ENCODE data around the gene FTH1. TPM values are rescaled to one million over a fixed set of nuclear protein-coding genes. Genes with fewer than 3 reads are reported as not detected.
A peak's percentile ranks its signal among the peaks of the same experiment; 100 is the strongest.

Gene FTH1
- total and polyA plus RNA-seq, 2 of the 8 experiments (the other 6 are each of a cell fraction or from before 2014, with no cell fraction given): 1,153 to 1,461 TPM

- H2BK12ac ChIP-seq (ENCODE audit: low read depth, low read length): peak overlapping the region; percentile 39; the same call in 1 of the 2 replicates
- POLR2A ChIA-PET (ENCODE audit: partially characterized antibody): no interaction called here
- H3K36me3 ChIP-seq (ENCODE audit: control insufficient read depth in 2 of 4, insufficient read depth in 4 of 4, low read length in 3 of 4): no peaks in the 10 kb centered on the region
- H3K79me1 ChIP-seq (ENCODE audit: low read depth, low read length): no peaks in the 10 kb centered on the region
- no peak overlapping the region for H3K4me3 ChIP-seq (ENCODE audit: extremely low read depth in 1 of 4, insufficient read depth in 2 of 4, low read depth in 3 of 4, low read length in 4 of 4)
- no peak overlapping the region for H3K4ac ChIP-seq (replicated peaks; ENCODE audit: insufficient read length, low read depth, low read length)
- 92% methylated on average over 3 of the region's 3 CpGs; no CpG with 5 or more reads in 1 of the 2 experiments for WGBS, 2 experiments (ENCODE audit: extremely low coverage in 1 of 2, insufficient coverage in 1 of 2, insufficient read length in 1 of 2, insufficient replicate concordance in 2 of 2, low coverage in 1 of 2, low lambda C conversion rate in 2 of 2, missing lambda C conversion rate in 1 of 2)
- H3K18ac ChIP-seq (ENCODE audit: extremely low read depth, low read length): no peak overlapping the region
- no peak overlapping the region for H3K4me2 ChIP-seq (ENCODE audit: insufficient read depth in 1 of 2, low read depth in 2 of 2, low read length in 2 of 2)
- no peaks in the 10 kb centered on the region for H4K20me1 ChIP-seq (replicated peaks in 1 of 2; ENCODE audit: control insufficient read depth in 1 of 2, insufficient read depth in 2 of 2, low read length in 2 of 2)
- no peak overlapping the region for H2AFZ ChIP-seq (ENCODE audit: low read length)
- no peak overlapping the region for H3K9ac ChIP-seq (replicated peaks in 1 of 4; ENCODE audit: extremely low read depth in 1 of 4, low read depth in 3 of 4, low read length in 3 of 4)
- no peak overlapping the region for H4K8ac ChIP-seq (ENCODE audit: extremely low read depth, insufficient read depth, low read length)
- peaks cover 6 to 28% (median 17%) of the 10 kb centered on the region in 4 experiments for H3K4me1 ChIP-seq (replicated peaks in 1 of 4; ENCODE audit: control insufficient read depth in 3 of 4, insufficient read depth in 4 of 4, low read length in 3 of 4)
- no peaks in the 10 kb centered on the region for H3K9me3 ChIP-seq (ENCODE audit: insufficient read depth in 2 of 2, low read depth in 1 of 2, low read length in 1 of 2)
- H3K79me2 ChIP-seq (ENCODE audit: control insufficient read depth in 1 of 2, insufficient read depth in 2 of 2, low read length in 2 of 2): no peaks in the 10 kb centered on the region
- H3K27ac ChIP-seq (ENCODE audit: low read depth, low read length): no peak overlapping the region
- peaks cover 7% of the 10 kb centered on the region; the same call in 1 of the 2 replicates for H3K23me2 ChIP-seq (ENCODE audit: low read depth, low read length)
- H2BK120ac ChIP-seq (replicated peaks; ENCODE audit: low read depth, low read length): no peak overlapping the region
- H2BK5ac ChIP-seq (ENCODE audit: low read depth, low read length): no peak overlapping the region
- DNase-seq (ENCODE audit: low read depth in 1 of 2, low spot score in 2 of 2) (peak in 1 of 2 experiments; percentile 31), FAIRE-seq (no peak)
- H3K27me3 ChIP-seq (replicated peaks in 1 of 4; ENCODE audit: control insufficient read depth in 3 of 4, extremely low read depth in 1 of 4, insufficient read depth in 3 of 4, low read length in 3 of 4): peaks cover 0 to 27% (median 19%) of the 10 kb centered on the region in 4 experiments; a peak in 6 of 7 replicates
- no peak overlapping the region for H2AK5ac ChIP-seq (ENCODE audit: low read depth, low read length)
- CTCF ChIA-PET (ENCODE audit: partially characterized antibody): interaction anchor here (5.7 to 9.2 kb wide), 2 partner anchors 19 to 26 kb away, joined by 65 to 225 read pairs; no protein-coding TSS in a partner anchor
- H3K23ac ChIP-seq (ENCODE audit: insufficient read length): no peak overlapping the region
- H2BK20ac ChIP-seq (ENCODE audit: low read length): no peak overlapping the region
- H4K91ac ChIP-seq (replicated peaks; ENCODE audit: insufficient read length, low read length): no peak overlapping the region
- H3K56ac ChIP-seq (replicated peaks; ENCODE audit: insufficient read length, low read depth, low read length): no peak overlapping the region
- H4K5ac ChIP-seq (ENCODE audit: insufficient read length, low read depth, low read length): no peak overlapping the region
- H3K14ac ChIP-seq (ENCODE audit: insufficient read length): no peak overlapping the region
- peak overlapping the region; percentile 72; the same call in 1 of the 2 replicates for H2BK15ac ChIP-seq (ENCODE audit: low read length)
- TF ChIP-seq RBBP5 (IDR thresholded peaks at IDR 0.05; ENCODE audit: borderline replicate concordance, low read depth, low read length) (no peak), HDAC2 (IDR thresholded peaks at IDR 0.05; ENCODE audit: borderline replicate concordance in 1 of 2, low read depth in 2 of 2, low read length in 2 of 2) (no peak), POLR2AphosphoS5 (IDR thresholded peaks at IDR 0.05; ENCODE audit: low read depth, low read length) (no peak), CHD2 (IDR thresholded peaks at IDR 0.05; ENCODE audit: low read length) (no peak), SRF (IDR thresholded peaks at IDR 0.05; ENCODE audit: low read depth, low read length) (no peak), RNF2 (IDR thresholded peaks at IDR 0.05; ENCODE audit: borderline replicate concordance, low read depth, low read length, missing control alignments, poor library complexity, severe bottlenecking) (no peak), TAF7 (optimal IDR thresholded peaks at IDR 0.05; ENCODE audit: borderline replicate concordance, low read depth, low read length) (no peak), RXRA (IDR thresholded peaks at IDR 0.05; ENCODE audit: insufficient read depth, low read depth, low read length) (no peak), PHF8 (conservative IDR thresholded peaks at IDR 0.05; ENCODE audit: low read depth, low read length) (no peak), SIRT6 (IDR thresholded peaks at IDR 0.05; ENCODE audit: low read length) (no peak), SAP30 (IDR thresholded peaks at IDR 0.05; ENCODE audit: insufficient read depth, insufficient replicate concordance, low read length) (no peak), USF2 (IDR thresholded peaks at IDR 0.05; ENCODE audit: low read length) (no peak)
Observed at GRCh38 chr11:61921446-61921845, 46.0 kb downstream of the FTH1 start.

All from H1 (cell line).